SK-N-SH (cell line): ENCODE data around the gene FRMD3. TPM values are rescaled to one million over a fixed set of nuclear protein-coding genes. Genes with fewer than 3 reads are reported as not detected.

Experiments
- CTCF ChIA-PET: fragments of 300-600, 350-600 bp; formaldehyde crosslinking; extraction: SDS; loops from one replicate; lab custom pipeline; 2021; lab: Yijun Ruan, JAX
- POLR2A ChIA-PET: fragments of 350-600 bp; sonication (Branson Sonifier 250); formaldehyde crosslinking; extraction: SDS; loops from one replicate; lab custom pipeline; 2020; ENCODE audit warnings: antibody characterized with exemption, inconsistent platforms; lab: Yijun Ruan, JAX
- DNase-seq: peaks from one replicate; pipeline ENCODE4 v3.0.0; 2012
- H2AFZ ChIP-seq: fragments of 200-600 bp; sonication (generic); 2 replicates; pipeline ENCODE4 v1.8.1; 2016; ENCODE audit warnings: antibody characterized with exemption, mild to moderate bottlenecking, low read depth
- H3F3A ChIP-seq: fragments of 200-600 bp; sonication (generic); replicated peaks from 2 replicates; pipeline ENCODE3; 2016; ENCODE audit warnings: antibody characterized with exemption, mild to moderate bottlenecking; ENCODE audit not compliant: insufficient read depth
- H3K27ac ChIP-seq, 2 experiments: fragments of 200-500 bp in 1 of 2; fragments of 200-600 bp in 1 of 2; sonication (Bioruptor generic) in 1 of 2; sonication (generic), shearing (Covaris generic) in 1 of 2; 2 replicates each; pipeline versions ENCODE4 v1.5.1 to v1.6.1; 2014 to 2016; ENCODE audit warnings: low read depth in 2 of 2, inconsistent platforms in 1 of 2, low read length in 1 of 2, mild to moderate bottlenecking in 1 of 2, mixed read lengths in 1 of 2
- H3K27me3 ChIP-seq: fragments of 200-600 bp; sonication (generic), shearing (Covaris generic); 2 replicates; pipeline ENCODE4 v1.6.1; 2016; ENCODE audit warnings: mixed run types; ENCODE audit not compliant: insufficient read depth
- H3K36me3 ChIP-seq, 2 experiments: fragments of 200-500 bp in 1 of 2; fragments of 200-600 bp in 1 of 2; sonication (Bioruptor generic) in 1 of 2; sonication (generic) in 1 of 2; replicated peaks in 1 of 2; 2 replicates each; pipeline versions ENCODE3 to v1.5.1; 2014 to 2016; ENCODE audit warnings: low read length in 1 of 2, mild to moderate bottlenecking in 1 of 2; ENCODE audit not compliant: insufficient read depth in 2 of 2, control insufficient read depth in 1 of 2
- H3K4me1 ChIP-seq, 2 experiments: fragments of 200-500 bp in 1 of 2; fragments of 200-600 bp in 1 of 2; sonication (Bioruptor generic) in 1 of 2; sonication (generic), shearing (Covaris generic) in 1 of 2; 2 replicates each; pipeline versions ENCODE4 v1.5.1 to v1.6.1; 2014 to 2016; ENCODE audit warnings: low read depth in 1 of 2, low read length in 1 of 2, mixed run types in 1 of 2; ENCODE audit not compliant: insufficient read depth in 2 of 2, control insufficient read depth in 1 of 2
- H3K4me2 ChIP-seq: fragments of 200-600 bp; sonication (generic), shearing (Covaris generic); 2 replicates; pipeline ENCODE4 v1.6.1; 2017; ENCODE audit warnings: mixed run types
- H3K4me3 ChIP-seq, 2 experiments: fragments of 200-500 bp in 1 of 2; fragments of 200-600 bp in 1 of 2; sonication (Bioruptor generic) in 1 of 2; sonication (generic), shearing (Covaris generic) in 1 of 2; 2 replicates each; pipeline versions ENCODE4 v1.5.1 to v1.8.1; 2014 to 2016; ENCODE audit warnings: low read depth in 2 of 2, inconsistent platforms in 1 of 2, low read length in 1 of 2, mild to moderate bottlenecking in 1 of 2, mixed read lengths in 1 of 2, moderate library complexity in 1 of 2
- H3K79me2 ChIP-seq: fragments of 200-600 bp; sonication (generic); 2 replicates; pipeline ENCODE4 v1.8.1; 2017; ENCODE audit warnings: mild to moderate bottlenecking; ENCODE audit not compliant: insufficient read depth
- H3K9ac ChIP-seq: fragments of 200-600 bp; sonication (generic); 2 replicates; pipeline ENCODE4 v1.6.1; 2017; ENCODE audit warnings: mixed run types
- H3K9me2 ChIP-seq: fragments of 200-600 bp; sonication (generic); 2 replicates; pipeline ENCODE4 v1.6.1; 2017; ENCODE audit warnings: mixed run types
- H3K9me3 ChIP-seq: fragments of 200-600 bp; sonication (generic); 2 replicates; pipeline ENCODE4 v1.6.1; 2017; ENCODE audit warnings: mixed run types, mild to moderate bottlenecking, moderate library complexity
- H4K20me1 ChIP-seq: fragments of 200-600 bp; sonication (generic); 2 replicates; pipeline ENCODE4 v1.6.1; 2017; ENCODE audit warnings: mild to moderate bottlenecking, mixed run types; ENCODE audit not compliant: insufficient read depth
- EZH2phosphoT487 ChIP-seq: fragments of 200-600 bp; sonication (generic); IDR thresholded peaks from 2 replicates; pipeline ENCODE4 v1.6.1; 2017; ENCODE audit warnings: low read depth, mixed run types, mild to moderate bottlenecking, antibody characterized with exemption, moderate library complexity, borderline replicate concordance
- FOSL2 ChIP-seq: IDR thresholded peaks from 2 replicates; pipeline ENCODE4 v1.4.0; 2012; ENCODE audit warnings: low read depth, mild to moderate bottlenecking, moderate library complexity, borderline replicate concordance
- FOXJ3 ChIP-seq: sonication (generic); formaldehyde crosslinking; IDR thresholded peaks from 2 replicates; pipeline ENCODE4 v1.5.1; 2020; ENCODE audit warnings: mild to moderate bottlenecking, missing genetic modification reagents
- GATA2 ChIP-seq: sonication (generic); formaldehyde crosslinking; IDR thresholded peaks from 2 replicates; pipeline ENCODE4 v1.5.0; 2020; ENCODE audit warnings: mild to moderate bottlenecking, missing genetic modification reagents
- MXI1 ChIP-seq: IDR thresholded peaks from 2 replicates; pipeline ENCODE4 v1.6.1; 2012; ENCODE audit warnings: mild to moderate bottlenecking, low read depth, low read length, improper control_type of control experiment
- NFIC ChIP-seq: IDR thresholded peaks from 2 replicates; pipeline ENCODE4 v1.4.0; 2012; ENCODE audit warnings: borderline replicate concordance
- POLR2AphosphoS5 ChIP-seq: IDR thresholded peaks from 2 replicates; pipeline ENCODE4 v1.6.1; 2012; ENCODE audit warnings: low read depth, low read length
- SMC3 ChIP-seq: IDR thresholded peaks from 2 replicates; pipeline ENCODE4 v1.6.1; 2012; ENCODE audit warnings: low read depth, low read length, improper control_type of control experiment
- TAF1 ChIP-seq: IDR thresholded peaks from 2 replicates; pipeline ENCODE4 v1.6.1; 2012; ENCODE audit warnings: low read depth, mild to moderate bottlenecking, low read length, moderate library complexity, borderline replicate concordance
- TEAD4 ChIP-seq: IDR thresholded peaks from 2 replicates; pipeline ENCODE4 v1.4.0; 2012; ENCODE audit warnings: mild to moderate bottlenecking, borderline replicate concordance; ENCODE audit not compliant: insufficient read depth
- YY1 ChIP-seq: IDR thresholded peaks from 2 replicates; pipeline ENCODE4 v1.4.0; 2012; ENCODE audit warnings: low read depth, mild to moderate bottlenecking
- WGBS: methylation state at CpG from one replicate; pipeline ENCODE4 v1.1.6; 2017; ENCODE audit warnings: low lambda C conversion rate; 5-methylcytosine and 5-hydroxymethylcytosine counted together
- polyA plus RNA-seq, 3 experiments: library from polyadenylated mRNA; depleted of rRNA; stranded (reverse); fragments of >200 nt; gene quantifications; 2 replicates each; pipeline ENCODE4 v1.2.3, GENCODE V29; 2012
- TF ChIP-seq, protein P1 (sequence below): IDR thresholded peaks from 2 replicates; pipeline ENCODE4 v1.6.1; 2012; ENCODE audit warnings: mild to moderate bottlenecking, low read depth, low read length, moderate library complexity
- TF ChIP-seq, protein P2 (sequence below): fragments of 150-350 bp; IDR thresholded peaks from 2 replicates; pipeline ENCODE4 v1.6.1; 2017; ENCODE audit warnings: antibody characterized with exemption, low read length, low read depth, borderline replicate concordance
- TF ChIP-seq, protein P3 (sequence below): fragments of 150-350 bp; IDR thresholded peaks from 2 replicates; pipeline ENCODE4 v1.6.1; 2016; ENCODE audit warnings: mild to moderate bottlenecking, low read depth, low read length
- TF ChIP-seq, protein P4 (sequence below): IDR thresholded peaks from 2 replicates; pipeline ENCODE4 v1.4.0; 2012; ENCODE audit warnings: low read depth
- TF ChIP-seq, protein P5 (sequence below): fragments of 200-600 bp; sonication (generic); IDR thresholded peaks from 2 replicates; pipeline ENCODE4 v1.6.1; 2017; ENCODE audit warnings: antibody characterized with exemption, mild to moderate bottlenecking, moderate library complexity

The FRMD3 gene
- polyA plus RNA-seq, 1 of the 3 experiments (the other 2 are of a cell fraction), result 0.89 TPM

DNA sequence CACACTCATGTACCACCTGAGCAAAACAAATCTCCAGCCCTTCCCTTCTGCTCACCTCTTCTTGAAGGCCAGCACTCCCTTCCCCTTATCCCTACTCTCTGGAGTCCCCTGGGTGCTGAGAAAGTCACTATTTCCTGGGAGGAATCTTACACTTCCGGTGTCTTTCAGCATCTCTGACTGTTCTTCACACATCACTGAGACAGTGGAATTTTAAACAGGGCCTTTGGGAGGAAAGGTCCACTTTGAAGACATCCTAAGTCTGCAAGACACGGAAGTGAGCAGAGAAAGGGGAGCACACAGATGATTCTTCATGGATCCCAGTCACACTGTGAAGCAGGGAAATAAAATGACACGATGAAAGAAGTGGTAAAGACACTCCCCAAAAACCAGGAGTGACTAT, 25.6 kb downstream of the FRMD3 start:
- H3K4me3 ChIP-seq, result no peak overlapping the region
- 86% methylated on average over 3 of the region's 3 CpGs for WGBS
- no peak overlapping the region for H3K4me2 ChIP-seq
- no peaks in the 10 kb centered on the region for H3K9me2 ChIP-seq
- H3F3A ChIP-seq, result peaks cover 18% of the 10 kb centered on the region
- DNase-seq, result no peak
- H3K27ac ChIP-seq, result no peak overlapping the region
- TF ChIP-seq TAF1, result no peak
- no peak for TF ChIP-seq SMC3
- TF ChIP-seq FOSL2, result no peak
- TF ChIP-seq, protein P1, sequence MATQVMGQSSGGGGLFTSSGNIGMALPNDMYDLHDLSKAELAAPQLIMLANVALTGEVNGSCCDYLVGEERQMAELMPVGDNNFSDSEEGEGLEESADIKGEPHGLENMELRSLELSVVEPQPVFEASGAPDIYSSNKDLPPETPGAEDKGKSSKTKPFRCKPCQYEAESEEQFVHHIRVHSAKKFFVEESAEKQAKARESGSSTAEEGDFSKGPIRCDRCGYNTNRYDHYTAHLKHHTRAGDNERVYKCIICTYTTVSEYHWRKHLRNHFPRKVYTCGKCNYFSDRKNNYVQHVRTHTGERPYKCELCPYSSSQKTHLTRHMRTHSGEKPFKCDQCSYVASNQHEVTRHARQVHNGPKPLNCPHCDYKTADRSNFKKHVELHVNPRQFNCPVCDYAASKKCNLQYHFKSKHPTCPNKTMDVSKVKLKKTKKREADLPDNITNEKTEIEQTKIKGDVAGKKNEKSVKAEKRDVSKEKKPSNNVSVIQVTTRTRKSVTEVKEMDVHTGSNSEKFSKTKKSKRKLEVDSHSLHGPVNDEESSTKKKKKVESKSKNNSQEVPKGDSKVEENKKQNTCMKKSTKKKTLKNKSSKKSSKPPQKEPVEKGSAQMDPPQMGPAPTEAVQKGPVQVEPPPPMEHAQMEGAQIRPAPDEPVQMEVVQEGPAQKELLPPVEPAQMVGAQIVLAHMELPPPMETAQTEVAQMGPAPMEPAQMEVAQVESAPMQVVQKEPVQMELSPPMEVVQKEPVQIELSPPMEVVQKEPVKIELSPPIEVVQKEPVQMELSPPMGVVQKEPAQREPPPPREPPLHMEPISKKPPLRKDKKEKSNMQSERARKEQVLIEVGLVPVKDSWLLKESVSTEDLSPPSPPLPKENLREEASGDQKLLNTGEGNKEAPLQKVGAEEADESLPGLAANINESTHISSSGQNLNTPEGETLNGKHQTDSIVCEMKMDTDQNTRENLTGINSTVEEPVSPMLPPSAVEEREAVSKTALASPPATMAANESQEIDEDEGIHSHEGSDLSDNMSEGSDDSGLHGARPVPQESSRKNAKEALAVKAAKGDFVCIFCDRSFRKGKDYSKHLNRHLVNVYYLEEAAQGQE, result no peak
- TF ChIP-seq, protein P2, sequence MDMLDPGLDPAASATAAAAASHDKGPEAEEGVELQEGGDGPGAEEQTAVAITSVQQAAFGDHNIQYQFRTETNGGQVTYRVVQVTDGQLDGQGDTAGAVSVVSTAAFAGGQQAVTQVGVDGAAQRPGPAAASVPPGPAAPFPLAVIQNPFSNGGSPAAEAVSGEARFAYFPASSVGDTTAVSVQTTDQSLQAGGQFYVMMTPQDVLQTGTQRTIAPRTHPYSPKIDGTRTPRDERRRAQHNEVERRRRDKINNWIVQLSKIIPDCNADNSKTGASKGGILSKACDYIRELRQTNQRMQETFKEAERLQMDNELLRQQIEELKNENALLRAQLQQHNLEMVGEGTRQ, result no peak
- TF ChIP-seq, protein P3, sequence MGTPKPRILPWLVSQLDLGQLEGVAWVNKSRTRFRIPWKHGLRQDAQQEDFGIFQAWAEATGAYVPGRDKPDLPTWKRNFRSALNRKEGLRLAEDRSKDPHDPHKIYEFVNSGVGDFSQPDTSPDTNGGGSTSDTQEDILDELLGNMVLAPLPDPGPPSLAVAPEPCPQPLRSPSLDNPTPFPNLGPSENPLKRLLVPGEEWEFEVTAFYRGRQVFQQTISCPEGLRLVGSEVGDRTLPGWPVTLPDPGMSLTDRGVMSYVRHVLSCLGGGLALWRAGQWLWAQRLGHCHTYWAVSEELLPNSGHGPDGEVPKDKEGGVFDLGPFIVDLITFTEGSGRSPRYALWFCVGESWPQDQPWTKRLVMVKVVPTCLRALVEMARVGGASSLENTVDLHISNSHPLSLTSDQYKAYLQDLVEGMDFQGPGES, result no peak
- no peaks in the 10 kb centered on the region for H3K9me3 ChIP-seq
- no peak overlapping the region for H3K9ac ChIP-seq
- no peak overlapping the region for H2AFZ ChIP-seq
- peaks cover 7 to 13% of the 10 kb centered on the region in 2 experiments for H3K4me1 ChIP-seq
- H3K27me3 ChIP-seq, result no peaks in the 10 kb centered on the region
- ChIA-PET CTCF (no interaction called here), POLR2A (no interaction called here)
- H3K79me2 ChIP-seq, result peaks cover 94% of the 10 kb centered on the region
- H3K36me3 ChIP-seq, result no peaks in the 10 kb centered on the region
- no peaks in the 10 kb centered on the region for H4K20me1 ChIP-seq

DNA sequence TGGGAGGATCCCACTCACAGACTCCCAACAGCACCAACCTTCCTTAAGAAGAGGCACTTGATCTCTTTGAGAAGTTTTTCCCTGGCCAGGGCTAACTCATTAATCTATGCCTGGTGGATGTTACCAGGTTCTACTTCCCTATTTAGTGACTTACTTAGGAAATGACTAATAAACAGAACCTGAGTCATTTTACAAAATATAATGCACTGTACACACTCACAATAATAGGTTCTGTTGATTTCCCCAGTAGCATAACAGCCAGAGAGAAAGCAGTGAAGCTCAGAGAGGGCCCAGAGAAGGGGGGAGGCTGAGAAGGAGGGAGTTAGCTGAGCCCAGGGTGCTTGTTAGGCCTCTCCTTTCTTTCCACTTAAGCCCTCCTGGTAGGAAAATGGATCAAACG, 27.1 kb downstream of the FRMD3 start:
- H3K27ac ChIP-seq, result peak overlapping the region in 1 of 2 experiments; percentile 82; a peak in 3 of 4 replicates
- H3K4me3 ChIP-seq, result no peak overlapping the region
- H3K4me2 ChIP-seq, result peak overlapping the region; percentile 57; the same call in 1 of the 2 replicates
- H3F3A ChIP-seq, result peaks cover 20% of the 10 kb centered on the region
- DNase-seq, result no peak
- ChIA-PET CTCF (no interaction called here), POLR2A (no interaction called here)
- H3K9me3 ChIP-seq, result no peaks in the 10 kb centered on the region
- peak overlapping the region; percentile 43; the same call in 1 of the 2 replicates for H3K9ac ChIP-seq
- H3K9me2 ChIP-seq, result no peaks in the 10 kb centered on the region
- no peak overlapping the region; the same call in 1 of the 2 replicates for H2AFZ ChIP-seq
- no peaks in the 10 kb centered on the region for H3K27me3 ChIP-seq
- H3K79me2 ChIP-seq, result peaks cover 90% of the 10 kb centered on the region
- H4K20me1 ChIP-seq, result no peaks in the 10 kb centered on the region
- peaks cover 7 to 13% of the 10 kb centered on the region in 2 experiments for H3K4me1 ChIP-seq
- H3K36me3 ChIP-seq, result no peaks in the 10 kb centered on the region
- WGBS, result 29% methylated on average over 1 of the region's 1 CpG
- TF ChIP-seq EZH2phosphoT487 (no peak), YY1 (no peak), GATA2 (CRISPR knock-in tag) (no peak), MXI1 (no peak), POLR2AphosphoS5 (0 out of 2 replicates have a peak, but pooled peaks have one; percentile 15), FOXJ3 (no peak), NFIC (no peak), TEAD4 (no peak)
- TF ChIP-seq, protein P3, result no peak
- TF ChIP-seq, protein P4, sequence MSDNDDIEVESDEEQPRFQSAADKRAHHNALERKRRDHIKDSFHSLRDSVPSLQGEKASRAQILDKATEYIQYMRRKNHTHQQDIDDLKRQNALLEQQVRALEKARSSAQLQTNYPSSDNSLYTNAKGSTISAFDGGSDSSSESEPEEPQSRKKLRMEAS, result 0 out of 2 replicates have a peak, but pooled peaks have one; percentile 28
- TF ChIP-seq, protein P5, sequence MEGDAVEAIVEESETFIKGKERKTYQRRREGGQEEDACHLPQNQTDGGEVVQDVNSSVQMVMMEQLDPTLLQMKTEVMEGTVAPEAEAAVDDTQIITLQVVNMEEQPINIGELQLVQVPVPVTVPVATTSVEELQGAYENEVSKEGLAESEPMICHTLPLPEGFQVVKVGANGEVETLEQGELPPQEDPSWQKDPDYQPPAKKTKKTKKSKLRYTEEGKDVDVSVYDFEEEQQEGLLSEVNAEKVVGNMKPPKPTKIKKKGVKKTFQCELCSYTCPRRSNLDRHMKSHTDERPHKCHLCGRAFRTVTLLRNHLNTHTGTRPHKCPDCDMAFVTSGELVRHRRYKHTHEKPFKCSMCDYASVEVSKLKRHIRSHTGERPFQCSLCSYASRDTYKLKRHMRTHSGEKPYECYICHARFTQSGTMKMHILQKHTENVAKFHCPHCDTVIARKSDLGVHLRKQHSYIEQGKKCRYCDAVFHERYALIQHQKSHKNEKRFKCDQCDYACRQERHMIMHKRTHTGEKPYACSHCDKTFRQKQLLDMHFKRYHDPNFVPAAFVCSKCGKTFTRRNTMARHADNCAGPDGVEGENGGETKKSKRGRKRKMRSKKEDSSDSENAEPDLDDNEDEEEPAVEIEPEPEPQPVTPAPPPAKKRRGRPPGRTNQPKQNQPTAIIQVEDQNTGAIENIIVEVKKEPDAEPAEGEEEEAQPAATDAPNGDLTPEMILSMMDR, result no peak
